Left ventricle myocardium inferior (tissue), 1 donor: Measurements from ENCODE around the gene ENAM. TPM values are rescaled to one million over a fixed set of nuclear protein-coding genes. Genes with fewer than 3 reads are reported as not detected.
"Not testable (repeated sequence)": the region's sequence is repeated elsewhere in the genome, so short reads cannot be mapped to it uniquely, and the experiment has no call there.

Source experiments
- DNase-seq: peaks from one replicate; pipeline ENCODE4 v3.0.0-alpha.2; 2020
- H3K27ac ChIP-seq: fragments of 200-600 bp; replicated peaks from 2 replicates; pipeline ENCODE4 v1.8.0; 2021
- H3K27me3 ChIP-seq: fragments of 200-600 bp; 2 replicates; pipeline ENCODE4 v1.8.0; 2021; ENCODE audit warnings: low read depth
- H3K36me3 ChIP-seq: fragments of 200-600 bp; 2 replicates; pipeline ENCODE4 v1.8.0; 2021
- H3K4me1 ChIP-seq: fragments of 200-600 bp; 2 replicates; pipeline ENCODE4 v1.8.0; 2021
- H3K4me3 ChIP-seq: fragments of 200-600 bp; 2 replicates; pipeline ENCODE4 v1.8.0; 2021; ENCODE audit warnings: mild to moderate bottlenecking, moderate library complexity
- H3K9me3 ChIP-seq: fragments of 200-600 bp; replicated peaks from 2 replicates; pipeline ENCODE4 v1.8.0; 2021
- intact Hi-C: fragments of 100-400 bp; cut with micrococcal nuclease; formaldehyde crosslinking; loops from one replicate; pipeline ENCODE4 v1.11.0; 2022
- total RNA-seq: library from RNA; stranded (reverse); fragmentation: NEBNext Ultra II Directional; extraction: Animal tissue kit (Norgen Biotek cat#: 25700); gene quantifications from one replicate; pipeline ENCODE4 v1.2.1, GENCODE V29; 2021
- TF ChIP-seq, protein P1 (sequence below): fragments of 200-600 bp; IDR thresholded peaks from 2 replicates; pipeline ENCODE4 v1.8.0; 2021; ENCODE audit warnings: antibody characterized with exemption, mild to moderate bottlenecking, borderline replicate concordance
- donor health status: DM: no; HTN: yes; CAD: no; lungs with severe emphysema.

ENAM gene
- total RNA-seq, 1 donor from 2014 or later, result 6.2 TPM

DNA sequence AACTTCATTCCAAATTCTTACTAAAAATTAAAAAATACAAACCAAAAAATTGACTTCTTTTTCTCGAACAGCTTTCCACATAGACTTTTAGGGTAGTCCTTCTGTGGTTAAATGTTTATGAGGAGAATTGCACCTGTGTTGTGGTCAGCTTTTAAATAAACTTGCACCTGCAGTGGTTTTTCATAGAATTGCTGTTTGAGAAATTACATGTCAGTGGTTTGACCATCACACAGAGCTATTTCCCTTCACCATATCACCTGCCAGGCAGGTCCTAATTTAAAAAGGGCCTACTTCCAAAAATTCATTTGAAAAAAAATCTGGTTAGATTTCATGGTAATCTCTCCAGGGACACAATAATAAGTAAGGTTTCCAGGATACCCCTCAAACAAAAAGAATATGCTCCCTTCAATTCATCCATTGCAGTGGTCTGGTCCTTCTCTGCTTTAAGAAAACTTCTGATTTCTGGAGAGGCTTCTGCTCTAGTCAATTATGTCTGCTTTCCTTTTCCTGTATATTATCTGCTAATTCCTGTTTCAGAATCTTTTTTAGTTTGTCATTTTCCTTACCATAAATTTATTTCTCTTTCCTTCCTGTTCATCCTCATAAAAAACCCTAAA lies 49.9 kb downstream of the ENAM start:
- H3K36me3 ChIP-seq, result no peaks in the 10 kb centered on the region
- no peak for DNase-seq
- H3K4me1 ChIP-seq, result no peaks in the 10 kb centered on the region
- H3K27me3 ChIP-seq, result no peaks in the 10 kb centered on the region
- intact Hi-C loops, result no loop called here
- no peak overlapping the region for H3K27ac ChIP-seq
- TF ChIP-seq, protein P1, sequence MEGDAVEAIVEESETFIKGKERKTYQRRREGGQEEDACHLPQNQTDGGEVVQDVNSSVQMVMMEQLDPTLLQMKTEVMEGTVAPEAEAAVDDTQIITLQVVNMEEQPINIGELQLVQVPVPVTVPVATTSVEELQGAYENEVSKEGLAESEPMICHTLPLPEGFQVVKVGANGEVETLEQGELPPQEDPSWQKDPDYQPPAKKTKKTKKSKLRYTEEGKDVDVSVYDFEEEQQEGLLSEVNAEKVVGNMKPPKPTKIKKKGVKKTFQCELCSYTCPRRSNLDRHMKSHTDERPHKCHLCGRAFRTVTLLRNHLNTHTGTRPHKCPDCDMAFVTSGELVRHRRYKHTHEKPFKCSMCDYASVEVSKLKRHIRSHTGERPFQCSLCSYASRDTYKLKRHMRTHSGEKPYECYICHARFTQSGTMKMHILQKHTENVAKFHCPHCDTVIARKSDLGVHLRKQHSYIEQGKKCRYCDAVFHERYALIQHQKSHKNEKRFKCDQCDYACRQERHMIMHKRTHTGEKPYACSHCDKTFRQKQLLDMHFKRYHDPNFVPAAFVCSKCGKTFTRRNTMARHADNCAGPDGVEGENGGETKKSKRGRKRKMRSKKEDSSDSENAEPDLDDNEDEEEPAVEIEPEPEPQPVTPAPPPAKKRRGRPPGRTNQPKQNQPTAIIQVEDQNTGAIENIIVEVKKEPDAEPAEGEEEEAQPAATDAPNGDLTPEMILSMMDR, result no peak
- H3K9me3 ChIP-seq, result no peaks in the 10 kb centered on the region
- H3K4me3 ChIP-seq, result no peak overlapping the region

DNA sequence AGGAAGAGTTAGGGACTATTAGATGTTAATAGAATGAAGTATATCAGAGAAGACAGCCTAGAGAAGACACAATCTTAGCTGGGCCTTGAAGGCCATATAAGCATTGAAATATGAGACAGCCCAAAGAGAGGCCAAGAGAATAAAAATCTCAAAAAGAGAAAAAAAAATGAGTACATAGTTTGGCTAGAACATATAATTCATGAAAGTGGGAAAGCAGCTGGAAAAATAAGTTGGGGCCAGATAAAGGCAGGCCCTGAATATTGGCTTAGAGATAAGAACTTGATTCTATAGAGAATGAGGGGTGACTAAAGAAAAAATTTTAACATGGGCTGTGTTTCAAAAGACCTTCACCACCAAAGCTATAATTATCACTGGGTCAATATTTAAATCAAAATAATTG lies 52.4 kb downstream of the ENAM start:
- Histone ChIP-seq H3K9me3 (no peaks in the 10 kb centered on the region), H3K36me3 (no peaks in the 10 kb centered on the region), H3K4me1 (no peaks in the 10 kb centered on the region), H3K27me3 (no peaks in the 10 kb centered on the region), H3K4me3 (no peak overlapping the region), H3K27ac (no peak overlapping the region)
- intact Hi-C loops, result no loop called here
- DNase-seq, result no peak
- TF ChIP-seq, protein P1, result no peak

GRCh38 chr4:70681704-70682103 lies 53.2 kb downstream of the ENAM start:
- intact Hi-C loops, result no loop called here
- Histone ChIP-seq H3K4me3 (no peak overlapping the region), H3K36me3 (no peaks in the 10 kb centered on the region), H3K4me1 (no peaks in the 10 kb centered on the region), H3K27ac (no peak overlapping the region), H3K27me3 (no peaks in the 10 kb centered on the region), H3K9me3 (no peaks in the 10 kb centered on the region)
- DNase-seq, result no peak
- TF ChIP-seq, protein P1, result no peak

GRCh38 chr4:70682142-70682541 lies 53.6 kb downstream of the ENAM start:
- H3K4me3 ChIP-seq, intact Hi-C loops, H3K27ac ChIP-seq, H3K36me3 ChIP-seq, DNase-seq, H3K27me3 ChIP-seq, H3K4me1 ChIP-seq, H3K9me3 ChIP-seq: not testable (repeated sequence)

GRCh38 chr4:70687392-70687791 lies 58.8 kb downstream of the ENAM start:
- peaks cover 48% of the 10 kb centered on the region for H3K4me1 ChIP-seq
- H3K27ac ChIP-seq, result peak overlapping the region; percentile 93
- no peaks in the 10 kb centered on the region for H3K9me3 ChIP-seq
- intact Hi-C loops, result no loop called here
- peak overlapping the region; percentile 91 for H3K4me3 ChIP-seq
- H3K27me3 ChIP-seq, result no peaks in the 10 kb centered on the region
- TF ChIP-seq, protein P1, result no peak
- DNase-seq, result no peak
- peaks cover 18% of the 10 kb centered on the region for H3K36me3 ChIP-seq

GRCh38 chr4:70687821-70688794 lies 59.6 kb downstream of the ENAM start, which contains the start of gene UTP3:
Gene UTP3, plus strand, starts transcription at chr4:70688532. Its CDS starts 146 bp downstream, at chr4:70688678.
- DNase-seq, result peak; percentile 94

More at GRCh38 chr4:70687821-70688794, 59.6 kb downstream of the ENAM start, which contains the start of gene UTP3:
- H3K36me3 ChIP-seq, result peaks cover 20% of the 10 kb centered on the region
- H3K27ac ChIP-seq, result peak within 1 kb of the TSS; percentile 93
- H3K27me3 ChIP-seq, result no peaks in the 10 kb centered on the region
- intact Hi-C loops, result no loop called here
- peaks cover 49% of the 10 kb centered on the region for H3K4me1 ChIP-seq
- no peaks in the 10 kb centered on the region for H3K9me3 ChIP-seq
- H3K4me3 ChIP-seq, result peak within 1 kb of the TSS; percentile 91
- TF ChIP-seq, protein P1, result peak; percentile 99
